Measurements from ENCODE around the gene MED4. TPM values are rescaled to one million over a fixed set of nuclear protein-coding genes. Genes with fewer than 3 reads are reported as not detected.

Gene MED4
- 32.8 to 43.9 TPM (median 37.0 TPM) in 5 replicates for total RNA-seq (2022; extraction: Qiagen RNA extraction)

GRCh38 chr13:48094781-48095502 lies at the start of gene MED4:
MED4 (minus strand) TSS chr13:48095104; CDS start chr13:48095078, 26 bp downstream.

GRCh38 chr13:48037346-48038173 lies 57.3 kb downstream of the MED4 start, which contains the start of gene NUDT15:
NUDT15 (plus strand) TSS chr13:48037726; CDS start chr13:48037747, 21 bp downstream.

Other genes starting within 250 kb of the MED4 start
- 22.4 to 29.1 TPM (median 28.0 TPM) in 5 replicates for gene SUCLA2, start 93.8 kb downstream of the MED4 start, total RNA-seq (2022; extraction: Qiagen RNA extraction)
- gene NUDT15, start 57.4 kb downstream of the MED4 start, total RNA-seq (2022; extraction: Qiagen RNA extraction): 25.3 to 27.6 TPM (median 27.1 TPM) in 5 replicates
- gene ITM2B, start 138.1 kb upstream of the MED4 start, total RNA-seq (2022; extraction: Qiagen RNA extraction): 119 to 184 TPM (median 151 TPM) in 5 replicates
- gene RB1, start 208.6 kb upstream of the MED4 start, total RNA-seq (2022; extraction: Qiagen RNA extraction): 11.7 to 15.7 TPM (median 13.4 TPM) in 5 replicates